Astrocyte (in vitro differentiated cells and primary cell): ENCODE measurements around the gene VWA8. TPM values are rescaled to one million over a fixed set of nuclear protein-coding genes. Genes with fewer than 3 reads are reported as not detected.
"Not testable (repeated sequence)": the region's sequence is repeated elsewhere in the genome, so short reads cannot be mapped to it uniquely, and the experiment has no call there.

Experiments used
- DNase-seq: peaks from one replicate; pipeline ENCODE4 v3.0.0-alpha.2; 2010; ENCODE audit warnings: low read depth
- FAIRE-seq: peaks from 2 replicates; lab custom pipeline; 2011; peaks lifted over from hg19 to GRCh38; lab: Jason Lieb, UNC
- H2AFZ ChIP-seq: 2 replicates; pipeline ENCODE4 v1.6.0; 2012; ENCODE audit warnings: low read depth, low read length, inconsistent platforms
- H3K27ac ChIP-seq: 2 replicates; pipeline ENCODE4 v1.5.1; 2011; ENCODE audit warnings: low read depth, low read length, inconsistent platforms
- H3K27me3 ChIP-seq: 2 replicates; pipeline ENCODE4 v1.6.0; 2011; ENCODE audit warnings: low read length, inconsistent platforms; ENCODE audit not compliant: insufficient read depth
- H3K36me3 ChIP-seq: 2 replicates; pipeline ENCODE4 v1.5.1; 2011; ENCODE audit warnings: low read length, inconsistent platforms; ENCODE audit not compliant: insufficient read depth
- H3K4me1 ChIP-seq: 2 replicates; pipeline ENCODE4 v1.5.1; 2011; ENCODE audit warnings: low read length, inconsistent platforms; ENCODE audit not compliant: insufficient read depth
- H3K4me2 ChIP-seq: 2 replicates; pipeline ENCODE4 v1.6.0; 2012; ENCODE audit warnings: low read length, inconsistent platforms
- H3K4me3 ChIP-seq: 2 replicates; pipeline ENCODE4 v1.5.1; 2011; ENCODE audit warnings: low read depth, mild to moderate bottlenecking, low read length, inconsistent platforms; ENCODE audit not compliant: insufficient read depth
- H3K79me2 ChIP-seq: 2 replicates; pipeline ENCODE4 v1.6.0; 2012; ENCODE audit warnings: mild to moderate bottlenecking, low read length, inconsistent platforms; ENCODE audit not compliant: insufficient read depth
- H3K9ac ChIP-seq: 2 replicates; pipeline ENCODE4 v1.6.0; 2012; ENCODE audit warnings: mild to moderate bottlenecking, low read length, inconsistent platforms
- H3K9me3 ChIP-seq: 2 replicates; pipeline ENCODE4 v1.5.1; 2012; ENCODE audit warnings: low read depth, mild to moderate bottlenecking, low read length, inconsistent platforms; ENCODE audit not compliant: insufficient read depth
- H4K20me1 ChIP-seq: 2 replicates; pipeline ENCODE4 v1.6.0; 2012; ENCODE audit warnings: low read length, inconsistent platforms; ENCODE audit not compliant: insufficient read depth
- H3K27ac Mint-ChIP-seq: one replicate; pipeline ENCODE4 v1.8.0; 2021; ENCODE audit warnings: mild to moderate bottlenecking, mixed read lengths; ENCODE audit not compliant: unreplicated experiment
- H3K27me3 Mint-ChIP-seq: one replicate; pipeline ENCODE4 v1.8.0; 2021; ENCODE audit warnings: low read depth, mixed read lengths; ENCODE audit not compliant: unreplicated experiment
- H3K36me3 Mint-ChIP-seq: one replicate; pipeline ENCODE4 v1.8.0; 2021; ENCODE audit warnings: low read depth, mixed read lengths; ENCODE audit not compliant: unreplicated experiment
- H3K4me1 Mint-ChIP-seq: one replicate; pipeline ENCODE4 v1.8.0; 2021; ENCODE audit warnings: low read depth, mixed read lengths; ENCODE audit not compliant: unreplicated experiment
- H3K4me3 Mint-ChIP-seq: one replicate; pipeline ENCODE4 v1.8.0; 2021; ENCODE audit warnings: mild to moderate bottlenecking, moderate library complexity, mixed read lengths; ENCODE audit not compliant: unreplicated experiment
- H3K9me3 Mint-ChIP-seq: one replicate; pipeline ENCODE4 v1.8.0; 2021; ENCODE audit warnings: mild to moderate bottlenecking, mixed read lengths; ENCODE audit not compliant: unreplicated experiment
- EZH2 ChIP-seq: IDR thresholded peaks from 2 replicates; pipeline ENCODE4 v1.6.1; 2012; ENCODE audit warnings: mild to moderate bottlenecking, low read length, inconsistent platforms; ENCODE audit not compliant: insufficient read depth
- total RNA-seq: library from RNA; stranded (reverse); gene quantifications from 2 replicates; pipeline ENCODE4 v1.2.1, GENCODE V29; 2021
- TF ChIP-seq, protein P1 (sequence below): IDR thresholded peaks from 2 replicates; pipeline ENCODE4 v1.5.1; 2011; ENCODE audit warnings: low read depth, mild to moderate bottlenecking, inconsistent platforms, low read length, moderate library complexity; ENCODE audit not compliant: insufficient read depth

VWA8 gene
- total RNA-seq, 1 donor from 2014 or later: 15.6 TPM

DNA sequence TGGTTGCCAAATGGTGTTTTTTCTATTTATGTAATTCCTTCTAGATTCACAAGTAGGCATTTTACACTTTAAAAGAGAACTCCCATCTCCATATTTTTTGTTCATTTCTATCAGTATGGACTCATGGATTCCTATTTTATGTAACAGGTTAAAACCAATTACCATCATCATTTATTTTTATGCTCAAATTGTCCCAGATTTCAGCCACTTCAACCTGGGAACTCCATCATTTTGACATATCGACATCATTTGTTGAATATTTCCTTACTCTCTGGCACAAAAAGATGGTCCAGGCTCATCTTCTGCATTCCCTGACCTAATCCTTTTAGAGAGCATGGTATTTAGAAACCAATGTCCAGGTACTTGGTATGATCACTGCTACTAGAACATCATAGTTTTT lies 79.9 kb downstream of the VWA8 start:
- Histone ChIP-seq H3K27ac (no peak overlapping the region), H3K4me3 (no peak overlapping the region), H2AFZ (no peak overlapping the region), H3K9ac (no peak overlapping the region), H3K27me3 (no peaks in the 10 kb centered on the region), H3K4me2 (no peak overlapping the region), H3K9me3 (no peaks in the 10 kb centered on the region), H3K79me2 (no peaks in the 10 kb centered on the region), H4K20me1 (no peaks in the 10 kb centered on the region), H3K4me1 (no peaks in the 10 kb centered on the region), H3K36me3 (no peaks in the 10 kb centered on the region)
- Mint-ChIP-seq H3K4me1 (no peaks in the 10 kb centered on the region), H3K27ac (no peak overlapping the region), H3K4me3 (no peak overlapping the region), H3K27me3 (no peaks in the 10 kb centered on the region), H3K36me3 (peaks cover 29% of the 10 kb centered on the region), H3K9me3 (no peaks in the 10 kb centered on the region)
- FAIRE-seq (no peak), DNase-seq (no peak)
- no peak for TF ChIP-seq EZH2
- TF ChIP-seq, protein P1, sequence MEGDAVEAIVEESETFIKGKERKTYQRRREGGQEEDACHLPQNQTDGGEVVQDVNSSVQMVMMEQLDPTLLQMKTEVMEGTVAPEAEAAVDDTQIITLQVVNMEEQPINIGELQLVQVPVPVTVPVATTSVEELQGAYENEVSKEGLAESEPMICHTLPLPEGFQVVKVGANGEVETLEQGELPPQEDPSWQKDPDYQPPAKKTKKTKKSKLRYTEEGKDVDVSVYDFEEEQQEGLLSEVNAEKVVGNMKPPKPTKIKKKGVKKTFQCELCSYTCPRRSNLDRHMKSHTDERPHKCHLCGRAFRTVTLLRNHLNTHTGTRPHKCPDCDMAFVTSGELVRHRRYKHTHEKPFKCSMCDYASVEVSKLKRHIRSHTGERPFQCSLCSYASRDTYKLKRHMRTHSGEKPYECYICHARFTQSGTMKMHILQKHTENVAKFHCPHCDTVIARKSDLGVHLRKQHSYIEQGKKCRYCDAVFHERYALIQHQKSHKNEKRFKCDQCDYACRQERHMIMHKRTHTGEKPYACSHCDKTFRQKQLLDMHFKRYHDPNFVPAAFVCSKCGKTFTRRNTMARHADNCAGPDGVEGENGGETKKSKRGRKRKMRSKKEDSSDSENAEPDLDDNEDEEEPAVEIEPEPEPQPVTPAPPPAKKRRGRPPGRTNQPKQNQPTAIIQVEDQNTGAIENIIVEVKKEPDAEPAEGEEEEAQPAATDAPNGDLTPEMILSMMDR: no peak

DNA sequence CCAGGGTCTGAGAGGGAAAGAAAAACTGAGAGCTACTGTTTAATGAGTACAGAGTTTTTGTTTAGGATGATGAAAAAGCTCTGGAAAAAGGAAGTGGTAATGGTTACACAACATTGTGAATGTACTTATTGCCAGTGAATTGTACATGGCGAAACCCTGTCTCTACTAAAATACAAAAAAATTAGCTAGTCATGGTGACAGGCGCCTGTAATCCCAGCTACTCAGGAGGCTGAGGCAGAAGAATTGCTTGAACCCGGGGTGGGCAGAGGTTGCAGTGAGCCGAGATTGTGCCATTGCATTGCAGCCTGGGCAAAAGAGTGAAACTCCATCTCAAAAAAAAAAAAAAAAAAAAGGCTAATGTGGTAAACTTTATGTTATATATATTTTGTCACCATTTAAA lies 96.3 kb downstream of the VWA8 start:
- FAIRE-seq: no peak

DNA sequence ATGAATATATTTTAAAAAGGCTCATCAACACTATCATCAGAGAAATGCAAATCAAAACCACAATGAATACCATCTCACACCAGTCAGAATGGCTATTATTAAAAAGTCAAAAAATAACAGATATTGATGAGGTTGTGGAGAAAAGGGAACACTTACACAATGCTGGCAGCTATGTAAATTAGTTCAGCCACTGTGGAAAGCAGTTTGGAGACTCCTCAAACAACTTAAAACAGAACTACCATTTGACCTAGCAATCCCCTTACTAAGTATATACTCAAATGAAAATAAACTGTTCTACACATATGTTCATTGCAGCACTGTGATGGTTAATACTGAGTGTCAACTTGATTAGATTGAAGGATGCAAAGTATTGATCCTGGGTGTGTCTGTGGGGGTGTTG lies 98.2 kb downstream of the VWA8 start:
- H3K4me1 ChIP-seq, H3K36me3 ChIP-seq, H3K4me3 ChIP-seq, FAIRE-seq, H3K9ac ChIP-seq, H3K27me3 ChIP-seq, H3K27ac ChIP-seq, H3K79me2 ChIP-seq, DNase-seq, H2AFZ ChIP-seq, H3K9me3 Mint-ChIP-seq, H4K20me1 ChIP-seq, H3K36me3 Mint-ChIP-seq, H3K4me3 Mint-ChIP-seq, H3K4me2 ChIP-seq, H3K4me1 Mint-ChIP-seq, H3K27ac Mint-ChIP-seq, H3K9me3 ChIP-seq, H3K27me3 Mint-ChIP-seq: not testable (repeated sequence)

More for the DNA sequence above, 96.3 kb downstream of the VWA8 start:
- Histone ChIP-seq H3K27ac (no peak overlapping the region), H3K4me1 (no peaks in the 10 kb centered on the region), H3K79me2 (no peaks in the 10 kb centered on the region), H3K36me3 (peaks cover 5% of the 10 kb centered on the region), H2AFZ (no peak overlapping the region), H3K9me3 (no peaks in the 10 kb centered on the region), H3K27me3 (no peaks in the 10 kb centered on the region), H3K4me3 (no peak overlapping the region), H3K9ac (no peak overlapping the region), H4K20me1 (no peaks in the 10 kb centered on the region), H3K4me2 (no peak overlapping the region)
- H3K36me3 Mint-ChIP-seq: no peaks in the 10 kb centered on the region
- H3K27me3 Mint-ChIP-seq: no peaks in the 10 kb centered on the region
- H3K4me1 Mint-ChIP-seq: no peaks in the 10 kb centered on the region
- H3K9me3 Mint-ChIP-seq: no peaks in the 10 kb centered on the region
- DNase-seq: no peak
- no peak overlapping the region for H3K27ac Mint-ChIP-seq
- H3K4me3 Mint-ChIP-seq: no peak overlapping the region
- TF ChIP-seq, protein P1: no peak
- no peak for TF ChIP-seq EZH2
